GM21390 (cell line): ENCODE data around the gene MYO9B.
"Not testable (repeated sequence)": the region's sequence is repeated elsewhere in the genome, so short reads cannot be mapped to it uniquely, and the experiment has no call there.

Experiments
- ATAC-seq: cut with Tn5 transposase; IDR thresholded peaks from one replicate; pipeline ENCODE4 v1.9.1; 2021; ENCODE audit not compliant: unreplicated experiment

Gene MYO9B

GRCh38 chr19:17138052-17138846 is 62.7 kb downstream of the MYO9B start:
- ATAC-seq = not testable (repeated sequence)

- no peak for ATAC-seq
Measured at GRCh38 chr19:17138937-17139598, 63.5 kb downstream of the MYO9B start.

- ATAC-seq = not testable (repeated sequence)
Measured at GRCh38 chr19:17144771-17145170, 69.2 kb downstream of the MYO9B start.

- no peak for ATAC-seq
Measured at GRCh38 chr19:17145546-17146497, 70.2 kb downstream of the MYO9B start.

DNA sequence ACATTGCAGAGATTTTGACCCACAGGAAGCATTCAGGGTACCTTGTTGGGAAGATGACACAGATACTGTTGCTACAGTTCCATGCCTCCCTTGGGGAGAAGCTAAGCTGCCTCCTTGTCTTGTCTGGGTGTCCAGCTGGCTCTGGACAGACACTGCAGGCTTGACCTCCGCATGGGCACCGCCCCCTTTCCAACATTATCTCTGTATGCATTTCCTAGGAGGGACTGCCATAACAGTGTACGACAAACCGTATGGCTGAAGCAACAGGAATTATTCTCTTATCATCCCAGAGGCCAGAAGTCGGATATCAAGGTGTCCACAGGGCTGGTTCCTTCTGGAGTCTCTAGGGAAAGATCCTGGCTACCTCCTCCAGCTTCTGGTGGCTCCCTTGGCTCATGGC is 72.6 kb downstream of the MYO9B start:
- no peak for ATAC-seq

GRCh38 chr19:17149393-17150135 is 74.0 kb downstream of the MYO9B start:
- ATAC-seq = no peak

GRCh38 chr19:17153996-17154395 is 78.4 kb downstream of the MYO9B start:
- ATAC-seq = no peak

- ATAC-seq = no peak
Measured at GRCh38 chr19:17155251-17155650, 79.7 kb downstream of the MYO9B start.

- ATAC-seq = no peak
Measured at GRCh38 chr19:17156296-17156946, 80.8 kb downstream of the MYO9B start.

DNA sequence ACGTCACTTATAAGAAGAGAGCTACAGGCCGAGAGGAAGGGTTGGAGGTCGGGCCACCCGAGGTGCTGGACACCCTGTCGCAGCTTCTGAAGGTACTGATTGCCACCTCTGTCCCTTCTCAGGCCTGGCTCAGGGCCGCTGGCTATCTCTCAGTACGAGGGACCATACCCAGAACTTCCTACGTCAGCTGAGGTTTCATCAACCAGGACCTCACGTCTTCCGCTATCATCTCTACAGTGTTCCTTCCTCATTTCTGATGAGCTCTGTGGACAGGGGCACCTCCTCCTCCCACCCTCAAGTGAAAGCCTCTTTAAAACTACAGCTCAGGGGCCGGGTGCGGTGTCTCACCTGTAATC is 81.3 kb downstream of the MYO9B start:
- no peak for ATAC-seq

GRCh38 chr19:17158584-17158983 is 83.0 kb downstream of the MYO9B start:
- no peak for ATAC-seq

- ATAC-seq = no peak
Measured at GRCh38 chr19:17159466-17160393, 84.2 kb downstream of the MYO9B start.

DNA sequence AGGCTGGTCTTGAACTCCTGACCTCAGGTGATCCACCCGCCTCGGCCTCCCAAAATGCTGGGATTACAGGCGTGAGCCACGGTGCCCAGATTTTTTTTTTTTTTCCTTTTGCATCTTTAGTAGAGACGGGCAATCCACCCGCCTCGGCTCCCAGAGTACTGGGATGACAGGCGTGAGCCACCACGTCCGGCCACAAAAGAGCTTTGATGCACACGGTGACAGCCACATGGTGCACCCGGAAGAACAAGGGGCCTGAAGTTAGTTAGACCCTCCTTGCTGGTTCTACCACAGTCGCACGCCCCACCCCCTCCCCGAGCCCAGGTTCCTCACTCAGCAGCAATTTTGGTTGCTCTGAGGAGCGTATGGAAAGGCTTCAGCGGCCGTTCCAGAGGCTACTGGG is 85.3 kb downstream of the MYO9B start:
- no peak for ATAC-seq

- not testable (repeated sequence) for ATAC-seq
Measured at GRCh38 chr19:17162131-17162530, 86.6 kb downstream of the MYO9B start.

DNA sequence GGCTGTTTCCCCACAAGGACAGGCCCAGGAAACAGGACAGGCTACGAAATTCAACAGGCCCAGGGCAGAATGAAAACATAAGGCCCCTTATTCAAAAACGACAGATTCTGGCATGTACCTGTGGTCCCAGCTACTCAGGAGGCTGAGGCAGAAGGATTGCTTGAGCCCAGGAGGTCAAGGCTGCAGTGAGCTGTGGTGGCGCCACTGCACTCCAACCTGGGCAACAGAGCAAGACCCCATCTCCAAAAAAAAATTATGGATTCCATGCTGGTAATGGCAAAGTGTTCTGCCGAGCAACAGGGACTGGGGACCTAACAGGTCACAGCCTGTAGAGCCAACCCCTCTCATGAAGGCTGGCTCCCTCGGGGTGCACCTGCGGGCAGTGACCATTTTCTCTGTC is 87.0 kb downstream of the MYO9B start:
- no peak for ATAC-seq

- no peak for ATAC-seq
Measured at GRCh38 chr19:17163652-17164051, 88.1 kb downstream of the MYO9B start.

- ATAC-seq = no peak
Measured at GRCh38 chr19:17164639-17165038, 89.1 kb downstream of the MYO9B start.

- no peak for ATAC-seq
Measured at GRCh38 chr19:17165715-17166114, 90.1 kb downstream of the MYO9B start.
